A673 (cell line): ENCODE results near the gene ATXN7L2. TPM values are rescaled to one million over a fixed set of nuclear protein-coding genes. Genes with fewer than 3 reads are reported as not detected.

Source experiments
- BruUV-seq: library from RNA; stranded (reverse); fragments of 400-500 nt; replicated peaks from 2 replicates; lab custom pipeline; 2021; lab: Mats Ljungman, UMichigan
- CTCF ChIA-PET: fragments of 300-600 bp; sonication (Branson Sonifier 250); formaldehyde crosslinking; loops from one replicate; lab custom pipeline; 2022; ENCODE audit warnings: antibody characterized with exemption; lab: Charles Lee
- POLR2A ChIA-PET: fragments of 300-600 bp; sonication (Branson Sonifier 250); formaldehyde crosslinking; loops from one replicate; lab custom pipeline; 2022; ENCODE audit warnings: antibody characterized with exemption; ENCODE audit not compliant: low non-redundant PET; lab: Charles Lee
- DNase-seq: peaks from one replicate; pipeline ENCODE4 v3.0.0-alpha.2; 2015; ENCODE audit warnings: low spot score
- H3K27ac ChIP-seq: fragments of 200-600 bp; sonication (generic); 2 replicates; pipeline ENCODE4 v1.5.1; 2016; ENCODE audit warnings: mixed run types, low read depth, mild to moderate bottlenecking, mixed read lengths, antibody characterized with exemption, low read length; ENCODE audit not compliant: poor library complexity, severe bottlenecking
- H3K27me3 ChIP-seq: fragments of 200-600 bp; sonication (generic); replicated peaks from 2 replicates; pipeline ENCODE4 v1.6.1; 2017; ENCODE audit warnings: mixed run types, low read depth, mild to moderate bottlenecking, mixed read lengths, antibody characterized with exemption, low read length; ENCODE audit not compliant: insufficient read depth, poor library complexity
- H3K36me3 ChIP-seq: fragments of 200-600 bp; sonication (generic); 2 replicates; pipeline ENCODE4 v1.6.1; 2016; ENCODE audit warnings: mixed run types, mild to moderate bottlenecking, mixed read lengths, antibody characterized with exemption, low read length; ENCODE audit not compliant: insufficient read depth, poor library complexity, severe bottlenecking
- H3K4me1 ChIP-seq: fragments of 200-600 bp; sonication (generic); 2 replicates; pipeline ENCODE4 v1.6.1; 2017; ENCODE audit warnings: mixed run types, mild to moderate bottlenecking, mixed read lengths, antibody characterized with exemption, low read length; ENCODE audit not compliant: insufficient read depth, poor library complexity, severe bottlenecking
- H3K4me3 ChIP-seq: fragments of 200-600 bp; sonication (generic); 2 replicates; pipeline ENCODE4 v1.5.1; 2016; ENCODE audit warnings: low read depth, mixed run types, mild to moderate bottlenecking, mixed read lengths, low read length; ENCODE audit not compliant: poor library complexity, severe bottlenecking
- H3K9me3 ChIP-seq: fragments of 200-600 bp; sonication (generic); 2 replicates; pipeline ENCODE4 v1.6.1; 2016; ENCODE audit warnings: mixed run types, low read depth, mild to moderate bottlenecking, mixed read lengths, antibody characterized with exemption, low read length; ENCODE audit not compliant: poor library complexity, severe bottlenecking
- EZH2 ChIP-seq: fragments of 200-600 bp; sonication (generic); IDR thresholded peaks from 2 replicates; pipeline ENCODE4 v1.6.1; 2017; ENCODE audit warnings: borderline replicate concordance, low read depth, mild to moderate bottlenecking, mixed read lengths, antibody characterized with exemption, low read length; ENCODE audit not compliant: poor library complexity, severe bottlenecking
- intact Hi-C: fragments of 100-400 bp; cut with micrococcal nuclease; formaldehyde crosslinking; loops from one replicate; pipeline ENCODE4 v1.10.0; 2022; ENCODE audit not compliant: unreplicated experiment
- total RNA-seq: library from RNA; stranded (reverse); gene quantifications from 2 replicates; pipeline ENCODE4 v1.2.3, GENCODE V29; 2021
- TF ChIP-seq, protein P1 (sequence below): fragments of 300-800, 200-600 bp; sonication (generic); conservative IDR thresholded peaks from 2 replicates; pipeline ENCODE4 v1.5.1; 2017; ENCODE audit warnings: low read depth, mild to moderate bottlenecking, antibody characterized with exemption, low read length, moderate library complexity, mixed read lengths

The ATXN7L2 gene
- total RNA-seq, 1 experiment from 2014 or later, result 16.3 TPM

DNA sequence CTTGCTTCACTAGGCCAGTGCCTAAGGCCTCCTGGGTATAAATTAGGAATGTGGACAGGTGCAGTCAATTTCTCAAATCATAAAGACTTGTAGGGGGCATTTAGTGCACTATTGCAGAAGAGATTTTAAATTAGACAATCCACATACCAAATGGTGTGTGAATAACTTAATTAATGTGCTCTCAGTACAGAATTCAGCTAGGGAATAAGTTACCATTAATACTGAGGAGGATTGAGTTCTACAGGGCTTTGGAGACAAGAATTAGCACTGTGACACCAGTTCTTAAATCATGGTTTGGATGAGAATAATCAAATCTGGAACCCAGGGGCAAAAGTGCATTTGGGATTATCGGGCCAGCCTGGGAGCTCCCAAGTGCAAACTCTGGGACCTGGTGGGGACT, 15.6 kb upstream of the ATXN7L2 start:
- no peak for TF ChIP-seq EZH2
- TF ChIP-seq, protein P1, sequence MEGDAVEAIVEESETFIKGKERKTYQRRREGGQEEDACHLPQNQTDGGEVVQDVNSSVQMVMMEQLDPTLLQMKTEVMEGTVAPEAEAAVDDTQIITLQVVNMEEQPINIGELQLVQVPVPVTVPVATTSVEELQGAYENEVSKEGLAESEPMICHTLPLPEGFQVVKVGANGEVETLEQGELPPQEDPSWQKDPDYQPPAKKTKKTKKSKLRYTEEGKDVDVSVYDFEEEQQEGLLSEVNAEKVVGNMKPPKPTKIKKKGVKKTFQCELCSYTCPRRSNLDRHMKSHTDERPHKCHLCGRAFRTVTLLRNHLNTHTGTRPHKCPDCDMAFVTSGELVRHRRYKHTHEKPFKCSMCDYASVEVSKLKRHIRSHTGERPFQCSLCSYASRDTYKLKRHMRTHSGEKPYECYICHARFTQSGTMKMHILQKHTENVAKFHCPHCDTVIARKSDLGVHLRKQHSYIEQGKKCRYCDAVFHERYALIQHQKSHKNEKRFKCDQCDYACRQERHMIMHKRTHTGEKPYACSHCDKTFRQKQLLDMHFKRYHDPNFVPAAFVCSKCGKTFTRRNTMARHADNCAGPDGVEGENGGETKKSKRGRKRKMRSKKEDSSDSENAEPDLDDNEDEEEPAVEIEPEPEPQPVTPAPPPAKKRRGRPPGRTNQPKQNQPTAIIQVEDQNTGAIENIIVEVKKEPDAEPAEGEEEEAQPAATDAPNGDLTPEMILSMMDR, result no peak
- H3K4me3 ChIP-seq, result no peak overlapping the region
- BruUV-seq, result no TSS peak
- ChIA-PET POLR2A (no interaction called here), CTCF (no interaction called here)
- no peak for DNase-seq
- intact Hi-C loops, result no loop called here
- no peak overlapping the region for H3K27ac ChIP-seq
- peaks cover 97% of the 10 kb centered on the region for H3K27me3 ChIP-seq
- peaks cover 18% of the 10 kb centered on the region for H3K4me1 ChIP-seq
- H3K36me3 ChIP-seq, result no peaks in the 10 kb centered on the region
- no peaks in the 10 kb centered on the region for H3K9me3 ChIP-seq

DNA sequence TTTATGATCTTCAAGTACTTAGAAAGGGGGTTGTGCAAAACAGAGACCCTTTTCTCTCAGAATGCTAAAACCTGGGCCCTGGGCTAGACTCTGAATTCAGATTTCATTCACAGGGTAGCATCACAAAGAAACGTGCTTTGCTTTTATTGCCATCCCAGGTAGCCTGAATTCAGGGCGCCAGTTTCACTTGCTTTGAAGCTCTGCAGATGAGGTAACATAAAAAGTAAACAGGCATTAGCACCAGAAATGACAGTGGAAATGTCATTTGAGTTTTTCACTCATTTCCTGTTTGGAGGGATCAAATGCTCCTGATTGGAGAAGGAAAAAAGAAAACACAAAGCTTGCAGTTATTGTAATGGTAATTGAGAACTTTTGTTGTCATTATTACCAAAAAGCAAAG, 14.8 kb upstream of the ATXN7L2 start:
- H3K36me3 ChIP-seq, result no peaks in the 10 kb centered on the region
- H3K27me3 ChIP-seq, result peaks cover 93% of the 10 kb centered on the region
- BruUV-seq, result no TSS peak
- H3K27ac ChIP-seq, result no peak overlapping the region
- intact Hi-C loops, result no loop called here
- DNase-seq, result no peak
- ChIA-PET CTCF (no interaction called here), POLR2A (no interaction called here)
- H3K4me3 ChIP-seq, result no peak overlapping the region
- TF ChIP-seq, protein P1, result no peak
- no peak for TF ChIP-seq EZH2
- H3K4me1 ChIP-seq, result peaks cover 18% of the 10 kb centered on the region
- no peaks in the 10 kb centered on the region for H3K9me3 ChIP-seq

DNA sequence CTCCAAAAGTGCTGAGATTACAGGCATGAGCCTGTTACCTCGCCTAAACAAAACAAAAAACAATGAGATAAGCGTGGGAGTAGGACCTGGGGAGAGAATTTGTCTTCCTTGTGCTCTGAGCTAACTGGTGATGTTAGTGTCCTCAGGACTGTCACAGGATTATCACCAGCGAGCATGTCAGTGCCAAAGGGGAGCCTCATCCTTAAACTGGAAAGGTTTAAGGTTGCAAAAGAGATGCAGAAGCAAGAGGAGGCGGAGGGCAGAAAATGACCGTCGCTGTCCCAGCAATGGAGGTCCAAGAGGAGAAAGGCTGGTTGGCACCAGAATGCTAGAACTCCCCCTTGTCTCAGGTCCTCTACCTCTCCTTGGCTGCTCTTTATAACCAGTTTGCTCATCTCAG, 13.5 kb upstream of the ATXN7L2 start:
- Histone ChIP-seq H3K27ac (no peak overlapping the region), H3K4me3 (no peak overlapping the region), H3K27me3 (peaks cover 88% of the 10 kb centered on the region), H3K4me1 (peaks cover 15% of the 10 kb centered on the region), H3K9me3 (no peaks in the 10 kb centered on the region), H3K36me3 (no peaks in the 10 kb centered on the region)
- BruUV-seq, result no TSS peak
- no peak for DNase-seq
- TF ChIP-seq, protein P1, result no peak
- no peak for TF ChIP-seq EZH2
- intact Hi-C loops, result no loop called here
- ChIA-PET POLR2A (no interaction called here), CTCF (no interaction called here)
